GM23338 (cell line): ENCODE measurements around the gene ZFP64. TPM values are rescaled to one million over a fixed set of nuclear protein-coding genes. Genes with fewer than 3 reads are reported as not detected.

Experiments used
- ATAC-seq: fragments of 200-7000 bp; cut with Tn5 transposase; 3 replicates; pipeline ENCODE4 v1.9.1; 2020
- DNase-seq: peaks from one replicate; pipeline ENCODE4 v3.0.0-alpha.2; 2015; ENCODE audit warnings: low spot score
- H2AFZ ChIP-seq: fragments of 200-600 bp; sonication (generic); 2 replicates; pipeline ENCODE4 v1.8.0; 2016; ENCODE audit warnings: antibody characterized with exemption, mild to moderate bottlenecking, moderate library complexity
- H3F3A ChIP-seq: fragments of 200-600 bp; sonication (generic); replicated peaks from 2 replicates; pipeline ENCODE4 v1.8.0; 2017; ENCODE audit warnings: antibody characterized with exemption, mixed run types, low read depth
- H3K27ac ChIP-seq: fragments of 200-600 bp; sonication (generic); 2 replicates; pipeline ENCODE4 v1.6.1; 2016; ENCODE audit warnings: low read depth
- H3K27me3 ChIP-seq: fragments of 200-600 bp; sonication (generic); 2 replicates; pipeline ENCODE4 v1.8.0; 2016; ENCODE audit warnings: mild to moderate bottlenecking, mixed run types, moderate library complexity; ENCODE audit not compliant: insufficient read depth
- H3K36me3 ChIP-seq: fragments of 200-600 bp; sonication (generic); 2 replicates; pipeline ENCODE4 v1.8.0; 2016; ENCODE audit warnings: mild to moderate bottlenecking; ENCODE audit not compliant: insufficient read depth
- H3K4me1 ChIP-seq: fragments of 200-600 bp; sonication (generic); 2 replicates; pipeline ENCODE4 v1.8.0; 2016; ENCODE audit warnings: mild to moderate bottlenecking, moderate library complexity; ENCODE audit not compliant: insufficient read depth
- H3K4me2 ChIP-seq: fragments of 200-600 bp; sonication (generic); 2 replicates; pipeline ENCODE4 v1.7.1; 2017; ENCODE audit warnings: mixed run types
- H3K4me3 ChIP-seq: fragments of 200-600 bp; sonication (generic); 2 replicates; pipeline ENCODE4 v1.6.1; 2016; ENCODE audit warnings: mixed run types
- H3K79me2 ChIP-seq: fragments of 200-600 bp; sonication (generic); replicated peaks from 2 replicates; pipeline ENCODE4 v1.8.0; 2017; ENCODE audit warnings: mild to moderate bottlenecking; ENCODE audit not compliant: insufficient read depth
- H3K9me2 ChIP-seq: fragments of 200-600 bp; sonication (generic); 2 replicates; pipeline ENCODE4 v1.8.0; 2017; ENCODE audit not compliant: insufficient read depth
- H4K20me1 ChIP-seq: fragments of 200-600 bp; sonication (generic); replicated peaks from 2 replicates; pipeline ENCODE4 v1.8.0; 2017; ENCODE audit warnings: mild to moderate bottlenecking; ENCODE audit not compliant: insufficient read depth
- H3K27ac Mint-ChIP-seq: 2 replicates; pipeline ENCODE4 v1.8.0; 2020; ENCODE audit warnings: inconsistent platforms, mild to moderate bottlenecking, moderate library complexity, mixed read lengths
- H3K27me3 Mint-ChIP-seq: 3 replicates; pipeline ENCODE4 v1.8.0; 2022; ENCODE audit warnings: low read depth, mild to moderate bottlenecking, moderate library complexity, mixed read lengths, inconsistent platforms; ENCODE audit not compliant: insufficient read depth, poor library complexity
- H3K36me3 Mint-ChIP-seq: 3 replicates; pipeline ENCODE4 v1.8.0; 2021; ENCODE audit warnings: low read depth, mild to moderate bottlenecking, inconsistent platforms, moderate library complexity, mixed read lengths
- H3K4me1 Mint-ChIP-seq: 3 replicates; pipeline ENCODE4 v1.8.0; 2020; ENCODE audit warnings: mild to moderate bottlenecking, inconsistent platforms, mixed read lengths
- H3K4me3 Mint-ChIP-seq: 3 replicates; pipeline ENCODE4 v1.8.0; 2021; ENCODE audit warnings: moderate library complexity, mild to moderate bottlenecking, inconsistent platforms, mixed read lengths
- H3K9me3 Mint-ChIP-seq: 3 replicates; pipeline ENCODE4 v1.8.0; 2020; ENCODE audit warnings: moderate library complexity, mild to moderate bottlenecking, inconsistent platforms, mixed read lengths
- EZH2 ChIP-seq: fragments of 200-600 bp; sonication (generic); IDR thresholded peaks from one replicate; pipeline ENCODE4 v1.8.0; 2017; ENCODE audit warnings: antibody characterized with exemption, mild to moderate bottlenecking, low read depth; ENCODE audit not compliant: unreplicated experiment
- EZH2phosphoT487 ChIP-seq: fragments of 200-600 bp; sonication (generic); IDR thresholded peaks from one replicate; pipeline ENCODE4 v1.8.1; 2018; ENCODE audit warnings: antibody characterized with exemption; ENCODE audit not compliant: unreplicated experiment
- POLR2AphosphoS5 ChIP-seq: IDR thresholded peaks from 2 replicates; pipeline ENCODE4 v1.6.1; 2016; ENCODE audit warnings: antibody characterized with exemption, low read depth
- ZNF462 ChIP-seq: fragments of 250-450 bp; sonication (Bioruptor Pico); IDR thresholded peaks from 2 replicates; pipeline ENCODE4 v1.5.0; 2020; ENCODE audit warnings: mild to moderate bottlenecking, moderate library complexity
- polyA plus RNA-seq: library from polyadenylated mRNA; unstranded; fragments of >200 nt; fragmentation: Nextera tagmentation; extraction: Ambion mirVana; gene quantifications from 2 replicates; pipeline ENCODE4 v1.2.1, GENCODE V29; 2016
- total RNA-seq: library from RNA; depleted of rRNA; stranded (reverse); fragments of >200 nt; shearing (Covaris generic); gene quantifications from 2 replicates; pipeline ENCODE4 v1.2.3, GENCODE V29; 2014
- TF ChIP-seq, protein P1 (sequence below), 2 experiments: fragments of 200-600 bp in 1 of 2; sonication (generic) in 1 of 2; conservative IDR thresholded peaks; 2 replicates each; pipeline versions ENCODE4 v1.5.1 to v1.6.1; 2016 to 2017; ENCODE audit warnings: antibody characterized with exemption in 2 of 2, low read depth in 2 of 2, mild to moderate bottlenecking in 2 of 2, moderate library complexity in 1 of 2

Gene ZFP64
- total and polyA plus RNA-seq, 2 experiments from 2014 or later: 9.6 to 30.4 TPM

DNA sequence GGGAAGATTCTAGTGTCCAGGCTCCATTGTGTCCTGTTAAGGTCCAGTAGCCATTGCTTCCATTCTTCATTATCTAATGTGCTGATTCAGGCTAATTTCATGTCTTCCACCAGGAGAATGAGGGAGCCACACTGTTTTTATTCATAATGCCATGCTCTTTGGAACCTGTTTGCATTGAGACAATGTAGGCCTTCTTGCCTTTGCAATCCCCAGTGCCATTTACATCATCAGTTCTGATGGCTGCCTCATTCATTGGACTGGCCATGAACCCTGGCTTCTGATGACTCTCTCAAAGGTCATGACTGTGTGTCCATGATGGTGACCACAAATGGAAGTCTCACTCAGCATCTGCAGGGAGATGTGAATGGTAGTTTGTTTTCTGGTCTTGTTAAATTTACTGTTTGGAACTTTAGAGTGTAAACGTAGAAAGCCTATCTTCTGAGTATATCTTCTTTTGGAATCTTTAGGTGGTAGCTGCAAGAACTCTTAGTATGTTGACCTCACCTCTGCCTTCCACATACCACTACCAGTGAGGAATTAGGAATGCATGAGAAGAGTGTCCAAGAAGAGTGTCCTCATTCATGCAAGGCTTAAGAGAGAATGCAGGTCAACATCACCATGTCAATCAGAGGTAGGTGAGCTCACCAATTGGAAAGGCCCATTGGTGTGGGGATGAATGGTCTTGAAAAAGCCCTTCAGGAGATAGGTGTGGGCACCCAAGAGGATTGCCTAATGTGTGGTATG lies 42.9 kb upstream of the ZFP64 start (continued):
- no peak for TF ChIP-seq ZNF462 (CRISPR knock-in tag)

DNA sequence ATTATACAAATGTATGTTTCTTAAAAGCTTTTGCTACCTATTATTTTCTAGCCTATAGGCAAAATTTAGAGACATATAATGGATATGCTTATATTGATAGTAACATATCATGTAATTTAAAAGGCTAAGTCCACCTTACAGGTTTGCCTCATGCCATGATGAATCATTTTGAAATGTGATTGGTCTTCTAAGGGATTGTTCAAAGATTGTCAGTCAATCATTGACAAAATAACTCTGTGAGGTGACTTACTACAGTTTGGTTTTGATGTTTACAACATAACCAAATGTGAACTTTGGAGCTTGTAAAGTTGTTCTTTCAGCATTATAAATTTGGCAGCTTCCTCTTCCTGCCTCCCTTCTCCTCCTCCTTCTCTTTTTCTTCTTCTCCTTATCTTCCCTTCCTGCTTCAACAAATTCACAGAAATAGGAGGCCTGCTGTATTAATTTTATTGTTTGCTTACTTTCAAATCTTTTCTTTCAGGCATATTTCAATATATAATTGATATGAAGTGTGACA lies 39.7 kb upstream of the ZFP64 start:
- TF ChIP-seq EZH2: no peak
- TF ChIP-seq, protein P1, sequence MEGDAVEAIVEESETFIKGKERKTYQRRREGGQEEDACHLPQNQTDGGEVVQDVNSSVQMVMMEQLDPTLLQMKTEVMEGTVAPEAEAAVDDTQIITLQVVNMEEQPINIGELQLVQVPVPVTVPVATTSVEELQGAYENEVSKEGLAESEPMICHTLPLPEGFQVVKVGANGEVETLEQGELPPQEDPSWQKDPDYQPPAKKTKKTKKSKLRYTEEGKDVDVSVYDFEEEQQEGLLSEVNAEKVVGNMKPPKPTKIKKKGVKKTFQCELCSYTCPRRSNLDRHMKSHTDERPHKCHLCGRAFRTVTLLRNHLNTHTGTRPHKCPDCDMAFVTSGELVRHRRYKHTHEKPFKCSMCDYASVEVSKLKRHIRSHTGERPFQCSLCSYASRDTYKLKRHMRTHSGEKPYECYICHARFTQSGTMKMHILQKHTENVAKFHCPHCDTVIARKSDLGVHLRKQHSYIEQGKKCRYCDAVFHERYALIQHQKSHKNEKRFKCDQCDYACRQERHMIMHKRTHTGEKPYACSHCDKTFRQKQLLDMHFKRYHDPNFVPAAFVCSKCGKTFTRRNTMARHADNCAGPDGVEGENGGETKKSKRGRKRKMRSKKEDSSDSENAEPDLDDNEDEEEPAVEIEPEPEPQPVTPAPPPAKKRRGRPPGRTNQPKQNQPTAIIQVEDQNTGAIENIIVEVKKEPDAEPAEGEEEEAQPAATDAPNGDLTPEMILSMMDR (conservative IDR thresholded peaks at IDR 0.05; ENCODE audit: low read depth in 2 of 2): no peak
- TF ChIP-seq EZH2phosphoT487: no peak
- no peak for TF ChIP-seq POLR2AphosphoS5

More for the DNA sequence above, 39.7 kb upstream of the ZFP64 start:
- H3K4me1 Mint-ChIP-seq: no peaks in the 10 kb centered on the region
- H3K4me2 ChIP-seq: no peak overlapping the region
- no peak overlapping the region for H3K4me3 ChIP-seq
- H3K27me3 Mint-ChIP-seq: peaks cover 3% of the 10 kb centered on the region
- no peaks in the 10 kb centered on the region for H3F3A ChIP-seq
- no peaks in the 10 kb centered on the region for H3K4me1 ChIP-seq
- H2AFZ ChIP-seq: no peak overlapping the region
- H3K27ac ChIP-seq: no peak overlapping the region
- H3K4me3 Mint-ChIP-seq: no peak overlapping the region
- no peak overlapping the region for H3K27ac Mint-ChIP-seq
- H3K27me3 ChIP-seq: no peaks in the 10 kb centered on the region
- H3K9me2 ChIP-seq: 0 out of 2 replicates have a peak, but pooled peaks cover 11% of the 10 kb centered on the region
- no peak for ATAC-seq
- DNase-seq: no peak
- H3K9me3 Mint-ChIP-seq: no peaks in the 10 kb centered on the region
- no peaks in the 10 kb centered on the region for H3K79me2 ChIP-seq
- H4K20me1 ChIP-seq: no peaks in the 10 kb centered on the region
- no peaks in the 10 kb centered on the region for H3K36me3 Mint-ChIP-seq
- H3K36me3 ChIP-seq: no peaks in the 10 kb centered on the region
